RPMI7951 (cell line): ENCODE data around the gene XXYLT1. TPM values are rescaled to one million over a fixed set of nuclear protein-coding genes. Genes with fewer than 3 reads are reported as not detected.
"Not testable (repeated sequence)": the region's sequence is repeated elsewhere in the genome, so short reads cannot be mapped to it uniquely, and the experiment has no call there.

ENCODE experiments used
- DNase-seq: peaks from one replicate; pipeline ENCODE4 v3.0.0-alpha.2; 2012; ENCODE audit warnings: low read depth
- total RNA-seq: library from RNA; depleted of rRNA; stranded (reverse); fragments of >200 nt; shearing (Covaris generic); gene quantifications from 2 replicates; pipeline ENCODE4 v1.2.3, GENCODE V29; 2014

Gene XXYLT1
- total RNA-seq, 1 experiment from 2014 or later = 24.2 TPM

DNA sequence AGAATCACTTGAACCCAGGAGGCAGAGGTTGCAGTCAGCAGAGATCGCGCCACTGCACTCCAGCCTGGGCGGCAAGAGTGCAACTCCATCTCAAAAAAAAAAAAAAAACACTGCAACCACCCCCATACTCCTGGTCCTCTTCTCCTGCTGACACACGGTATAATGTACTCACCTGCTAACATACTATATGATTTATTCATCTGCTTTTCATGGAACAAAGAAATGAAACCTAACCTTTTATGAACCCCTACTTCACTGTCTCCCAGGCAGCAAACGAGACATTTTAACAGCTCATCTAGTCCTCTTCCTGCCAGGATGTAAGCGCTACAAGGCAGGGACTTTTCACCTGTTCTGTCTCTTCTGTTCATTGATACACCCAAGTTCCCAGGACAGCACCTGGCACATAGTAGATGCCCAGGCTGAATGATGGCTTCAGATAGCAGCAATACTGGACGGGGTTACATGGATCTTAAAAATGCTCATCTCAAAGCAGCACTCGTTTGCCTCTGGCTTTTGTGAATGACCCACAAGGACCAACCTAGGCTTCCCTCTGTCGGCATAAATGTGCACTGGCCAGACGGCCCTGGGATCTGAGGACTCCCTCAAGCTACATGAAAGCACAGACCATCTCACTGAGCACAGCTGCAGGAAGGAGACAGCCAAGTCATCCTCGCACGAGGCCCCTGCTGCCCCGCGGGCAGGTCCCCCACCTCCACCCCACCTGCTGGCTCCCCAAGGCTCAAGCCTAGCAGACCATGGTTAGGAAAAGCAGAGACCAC, 20.3 kb downstream of the XXYLT1 start:
- DNase-seq = no peak

DNA sequence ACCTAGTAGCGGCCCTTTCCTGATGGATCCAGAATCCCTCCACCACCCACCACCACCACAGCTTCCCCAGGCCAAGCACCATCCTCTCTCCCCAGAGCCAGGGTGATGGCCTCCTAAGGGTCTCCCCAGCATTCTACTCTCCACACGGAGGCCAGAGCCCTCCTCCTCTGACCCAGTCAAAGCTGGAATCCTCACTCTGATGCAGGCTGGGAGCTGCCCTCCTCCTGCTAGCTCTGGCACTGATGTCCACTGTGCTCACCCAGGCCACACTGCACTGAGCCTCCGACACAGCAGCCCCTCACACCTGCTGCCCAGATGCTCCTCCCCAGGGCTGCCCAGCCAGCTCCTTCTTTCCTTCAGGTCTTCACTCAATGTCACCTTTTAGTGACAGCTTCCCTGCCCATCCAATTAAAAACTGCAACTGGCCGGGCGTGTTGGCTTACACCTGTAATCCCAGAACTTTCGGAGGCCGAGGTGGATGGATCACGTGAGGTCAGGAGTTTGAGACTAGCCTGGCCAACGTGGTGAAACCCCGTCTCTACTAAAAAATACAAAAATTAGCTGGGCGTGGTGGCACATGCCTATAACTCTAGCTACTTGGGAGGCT, 21.0 kb downstream of the XXYLT1 start:
- no peak for DNase-seq

DNA sequence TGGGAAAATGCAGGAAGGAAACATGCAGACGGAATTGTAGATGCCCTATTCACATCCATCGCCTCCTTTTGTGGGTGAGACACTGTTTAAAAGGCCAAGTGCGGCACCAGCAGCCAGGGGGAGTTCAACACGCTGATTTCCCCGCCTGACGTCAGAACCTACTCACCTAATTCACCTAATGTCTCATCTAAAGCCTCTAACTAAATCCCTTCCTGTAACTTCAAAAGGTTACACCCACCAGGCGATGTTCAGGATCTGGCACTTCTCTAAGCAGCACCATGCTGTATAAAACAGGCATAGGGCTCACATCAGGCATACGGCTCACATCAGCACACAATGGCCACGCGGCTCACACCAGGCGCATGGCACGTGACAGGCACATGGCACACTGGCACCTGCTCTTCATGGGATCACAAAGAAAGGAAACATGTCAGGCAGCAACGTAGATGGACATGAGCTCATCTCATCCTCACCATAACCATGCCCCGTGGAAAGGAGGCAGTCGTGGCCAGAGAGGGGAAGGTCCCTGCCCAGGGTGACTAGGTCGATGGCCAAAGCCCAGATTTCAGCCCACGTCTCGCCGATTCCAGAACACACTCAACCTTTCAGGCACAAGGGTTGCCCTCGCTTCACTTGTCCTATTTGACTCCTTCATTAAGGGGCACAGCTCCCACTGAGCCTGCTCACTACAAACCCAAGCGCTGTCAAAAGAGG, 21.7 kb downstream of the XXYLT1 start:
- DNase-seq = no peak

DNA sequence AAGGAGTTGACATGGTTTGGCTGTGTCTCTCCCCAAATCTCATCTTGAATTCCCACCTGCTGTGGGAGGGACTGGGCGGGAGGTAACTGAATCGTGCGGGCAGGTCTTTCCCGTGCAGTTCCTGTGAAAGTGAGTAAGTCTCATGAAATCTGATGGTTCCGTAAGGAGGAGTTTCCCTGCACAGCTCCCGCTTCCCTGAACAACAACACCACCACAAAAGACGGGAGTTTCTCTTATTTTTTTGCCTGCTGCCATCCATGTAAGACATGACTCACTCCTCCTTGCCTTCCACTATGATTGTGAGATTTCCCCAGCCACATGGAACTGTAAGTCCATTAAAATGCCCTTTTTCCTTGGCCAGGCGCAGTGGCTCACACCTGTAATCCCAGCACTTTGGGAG, 22.7 kb downstream of the XXYLT1 start:
- DNase-seq = no peak

DNA sequence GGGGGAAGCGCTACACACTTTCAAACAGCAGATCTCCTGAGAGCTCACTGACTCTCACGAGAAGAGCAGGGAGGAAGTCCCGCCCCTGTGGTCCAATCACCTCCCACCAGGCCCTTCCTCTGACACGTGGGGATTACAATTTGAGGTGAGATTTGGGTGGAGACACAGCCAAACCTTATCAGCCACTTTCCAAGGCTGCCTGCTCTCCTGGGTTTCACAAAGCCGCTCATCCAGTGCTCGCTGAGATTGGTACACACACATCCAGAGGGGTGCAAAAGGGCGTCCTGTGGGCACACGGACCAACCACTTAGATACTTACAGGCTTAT, 23.1 kb downstream of the XXYLT1 start:
- no peak for DNase-seq

DNA sequence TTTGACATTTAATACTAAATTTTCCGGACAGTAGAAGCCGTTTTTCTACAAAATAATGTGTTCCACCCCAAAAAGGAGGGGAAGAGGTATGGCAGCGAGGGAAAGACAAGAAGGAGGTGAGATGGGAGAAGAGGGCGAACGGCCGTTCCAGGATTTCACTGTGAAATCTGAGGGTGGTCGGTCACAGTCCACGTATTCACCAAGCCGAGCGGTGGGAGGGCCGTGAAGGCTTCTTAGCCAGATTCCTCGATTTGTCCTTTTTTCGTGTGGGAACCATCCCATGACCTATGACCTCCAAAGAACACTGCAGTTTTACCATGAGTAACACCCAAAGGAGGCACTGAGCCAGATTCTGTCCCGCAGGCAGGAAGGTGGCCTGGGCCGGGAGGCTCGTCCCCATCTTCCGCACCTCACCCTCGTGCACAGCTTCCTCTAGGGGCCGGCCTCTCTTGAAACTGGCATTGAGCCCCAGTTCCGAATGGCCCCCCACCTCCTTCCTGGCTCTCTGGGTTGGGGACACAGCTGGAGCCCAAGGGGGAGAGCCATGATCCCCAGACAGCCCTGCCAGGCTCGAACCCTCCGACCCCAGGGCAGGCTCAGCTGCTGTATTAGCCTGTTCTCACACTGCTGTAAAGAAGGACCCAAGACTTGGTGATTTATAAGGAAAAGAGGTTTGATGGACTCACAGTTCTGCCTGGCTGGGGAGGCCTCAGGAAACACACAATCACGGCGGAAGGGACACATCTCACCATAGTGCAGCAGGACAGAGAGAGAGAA, 23.7 kb downstream of the XXYLT1 start:
- no peak for DNase-seq

DNA sequence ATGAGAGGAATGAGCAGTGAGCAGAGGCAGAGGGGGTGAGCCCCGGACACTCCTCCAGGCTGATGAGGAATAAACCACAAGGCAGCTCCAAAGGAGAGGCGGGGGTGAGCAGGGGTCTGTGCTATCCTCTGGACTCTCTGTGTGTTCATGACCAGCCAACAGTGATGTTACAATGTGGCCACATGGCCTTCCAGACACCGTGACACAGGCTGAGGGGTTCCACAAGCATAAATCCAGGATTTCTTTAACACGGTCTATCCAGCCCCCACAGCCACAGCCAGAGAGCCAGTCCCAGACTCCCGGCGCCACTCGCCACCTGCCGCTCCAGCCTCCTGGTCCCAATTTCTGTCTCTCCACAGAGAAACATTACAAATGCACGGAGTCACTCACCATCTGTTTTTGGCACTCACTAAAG, 24.4 kb downstream of the XXYLT1 start:
- no peak for DNase-seq

DNA sequence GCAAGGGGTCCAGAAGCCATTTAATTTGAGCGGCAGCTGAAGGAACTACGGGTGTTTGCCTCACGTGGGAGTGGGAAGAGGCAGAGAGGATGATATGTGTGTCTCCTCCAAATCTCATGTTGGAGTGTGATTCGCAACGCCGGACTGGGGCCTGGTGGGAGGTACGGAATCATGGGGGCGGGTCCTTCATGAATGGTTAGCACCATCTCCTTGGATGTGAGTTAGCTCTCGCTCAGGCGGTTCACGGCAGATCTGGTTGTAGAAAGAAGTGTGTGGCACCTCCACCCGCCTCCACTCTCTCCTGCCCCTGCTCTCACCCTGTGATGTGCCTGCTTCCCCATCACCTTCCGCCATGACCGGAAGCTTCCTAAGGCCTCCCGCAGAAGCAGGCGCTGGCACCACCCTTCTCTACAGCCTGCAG, 25.4 kb downstream of the XXYLT1 start:
- DNase-seq = no peak

DNA sequence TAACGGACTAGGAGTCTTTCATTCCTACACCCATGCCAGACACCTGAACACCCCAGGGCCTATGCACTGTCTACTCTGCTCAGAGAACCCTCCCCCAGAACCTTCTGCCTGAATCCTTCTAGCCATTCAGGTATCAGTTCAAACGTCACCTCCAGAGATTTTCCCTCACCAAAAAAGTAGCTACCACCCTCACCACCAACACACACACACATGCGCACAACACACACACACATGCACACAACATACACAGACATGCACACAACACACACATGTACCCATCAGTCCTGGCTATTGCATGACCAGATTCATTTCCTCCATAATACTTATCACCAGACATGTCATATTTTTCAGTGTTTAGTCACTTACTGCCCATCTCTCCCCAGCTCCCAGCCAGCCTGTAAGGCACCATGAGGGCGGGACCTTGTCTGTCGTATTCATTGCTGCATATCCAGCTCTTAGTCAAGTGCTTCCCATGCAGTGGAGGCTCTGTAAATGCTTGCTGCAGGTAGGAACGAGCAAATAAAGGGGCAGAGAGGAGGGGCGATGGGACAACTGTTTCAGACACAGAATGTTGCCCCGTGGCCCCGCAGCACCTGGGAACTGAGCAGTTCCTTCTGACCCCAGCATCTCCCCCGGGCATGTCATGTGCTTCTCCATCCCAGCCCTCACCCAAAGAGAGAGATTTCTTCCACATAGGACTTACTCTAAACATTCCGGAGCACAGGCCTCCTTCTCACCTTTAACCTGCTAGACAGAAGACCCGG, 29.2 kb downstream of the XXYLT1 start:
- no peak for DNase-seq

DNA sequence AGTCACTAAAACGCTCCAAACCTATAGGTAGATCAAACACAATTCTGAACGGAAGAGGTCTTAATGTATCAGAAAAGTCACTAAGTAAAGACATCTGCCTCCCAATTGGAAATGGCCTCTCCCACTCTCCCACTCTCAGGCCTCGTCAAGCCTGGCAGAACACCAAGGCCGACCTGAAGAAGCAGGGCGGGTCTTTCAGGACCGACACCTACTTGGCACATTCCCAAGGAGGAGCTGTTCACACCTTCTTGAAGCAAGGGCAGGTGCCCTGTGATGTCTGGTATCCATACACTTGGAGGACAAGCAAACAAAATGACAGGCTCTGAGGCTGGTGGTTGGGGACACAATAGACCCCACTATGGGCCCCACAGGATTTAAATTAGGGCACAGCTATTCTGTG, 30.0 kb downstream of the XXYLT1 start:
- DNase-seq = no peak

DNA sequence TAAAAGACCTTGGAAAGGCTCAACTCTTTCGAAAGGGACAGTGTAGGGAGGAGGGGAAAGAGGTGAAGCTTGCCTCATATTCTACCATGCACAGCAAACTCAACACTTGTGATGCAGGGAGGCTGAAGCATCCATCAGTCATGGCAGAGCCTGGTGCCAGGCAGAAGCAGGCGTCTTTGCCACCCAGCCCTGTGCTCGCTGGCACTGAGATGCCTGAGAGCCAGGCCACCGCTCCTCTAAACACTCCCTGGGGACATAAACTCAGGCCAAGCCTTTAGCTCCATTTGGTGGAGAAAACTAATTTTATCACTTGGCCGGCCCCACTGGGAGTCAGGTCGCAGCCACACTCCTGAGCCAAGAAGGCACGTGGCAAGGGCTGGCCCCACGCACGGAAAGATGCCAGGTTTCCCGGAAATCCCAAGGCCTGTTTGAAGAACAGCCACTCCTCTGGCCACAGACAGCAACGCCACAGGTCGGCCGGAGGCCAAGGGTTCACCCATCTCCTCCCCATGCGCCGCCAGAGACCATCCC, 30.7 kb downstream of the XXYLT1 start:
- no peak for DNase-seq

DNA sequence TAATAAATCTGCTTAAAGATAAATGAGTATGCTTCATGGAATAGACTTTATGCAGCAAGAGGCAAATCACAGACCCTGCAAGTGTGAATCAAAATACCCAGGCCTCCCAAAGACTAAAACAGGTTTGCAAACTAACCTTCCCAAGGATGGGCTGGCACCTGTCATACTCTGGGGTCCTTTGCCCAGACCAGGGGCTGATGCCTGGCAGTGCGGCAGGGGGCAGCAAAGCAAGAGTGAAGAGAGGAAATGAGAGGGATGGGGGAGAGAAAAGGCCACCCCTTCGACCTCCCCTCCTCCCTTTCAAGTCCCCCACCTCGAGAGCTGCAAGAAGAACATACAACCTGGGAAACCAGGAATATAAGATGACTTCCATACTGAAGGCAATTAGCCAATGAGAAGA, 31.8 kb downstream of the XXYLT1 start:
- DNase-seq = no peak

DNA sequence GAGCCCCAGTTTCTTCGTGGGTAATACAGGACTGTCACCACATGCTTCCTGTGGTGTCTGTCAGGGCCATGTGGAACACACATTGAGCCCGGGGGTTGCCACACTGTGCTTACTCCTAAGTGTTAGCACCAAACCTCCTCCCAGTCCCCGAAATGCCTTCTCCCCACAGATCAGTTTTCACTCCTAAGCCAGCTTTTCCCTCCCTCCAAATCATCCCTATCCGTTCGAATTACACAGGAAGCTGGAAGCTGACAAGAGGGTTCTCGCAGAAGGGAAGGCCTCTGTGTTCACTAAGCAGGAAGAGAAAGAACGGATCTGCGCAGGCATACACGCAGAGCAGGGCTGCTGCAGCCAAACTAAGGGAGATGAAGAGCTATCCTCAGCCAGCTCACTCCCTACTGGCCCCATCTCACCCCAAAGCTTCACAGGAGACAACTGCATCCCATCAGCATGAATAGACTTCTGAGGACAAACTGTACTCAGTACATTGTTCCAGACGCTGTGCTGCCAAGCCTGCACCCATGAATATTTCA, 32.3 kb downstream of the XXYLT1 start:
- DNase-seq = no peak

DNA sequence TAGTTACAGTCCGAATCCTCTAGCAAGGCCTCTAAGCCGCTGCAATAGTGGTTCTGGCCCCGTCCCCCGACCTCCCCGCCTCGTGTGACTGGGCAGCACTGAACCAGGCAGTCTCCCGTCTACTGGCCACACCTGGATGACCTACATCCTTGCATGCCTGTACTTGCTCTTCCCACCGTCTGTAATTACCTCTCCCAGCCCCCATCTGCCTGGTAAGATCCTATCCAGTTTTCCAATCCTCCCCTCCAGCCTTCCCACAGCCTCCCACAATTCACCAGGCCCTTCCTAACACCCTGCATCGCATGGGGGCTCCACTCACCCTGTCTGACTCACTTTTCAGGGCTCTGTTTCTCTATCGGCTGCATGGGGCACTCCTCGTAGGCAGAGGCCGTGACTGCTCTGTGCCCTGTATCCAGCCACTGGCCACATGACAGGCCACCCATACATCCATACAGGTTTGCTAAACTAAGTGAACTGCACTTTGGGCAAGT, 32.8 kb downstream of the XXYLT1 start:
- no peak for DNase-seq

DNA sequence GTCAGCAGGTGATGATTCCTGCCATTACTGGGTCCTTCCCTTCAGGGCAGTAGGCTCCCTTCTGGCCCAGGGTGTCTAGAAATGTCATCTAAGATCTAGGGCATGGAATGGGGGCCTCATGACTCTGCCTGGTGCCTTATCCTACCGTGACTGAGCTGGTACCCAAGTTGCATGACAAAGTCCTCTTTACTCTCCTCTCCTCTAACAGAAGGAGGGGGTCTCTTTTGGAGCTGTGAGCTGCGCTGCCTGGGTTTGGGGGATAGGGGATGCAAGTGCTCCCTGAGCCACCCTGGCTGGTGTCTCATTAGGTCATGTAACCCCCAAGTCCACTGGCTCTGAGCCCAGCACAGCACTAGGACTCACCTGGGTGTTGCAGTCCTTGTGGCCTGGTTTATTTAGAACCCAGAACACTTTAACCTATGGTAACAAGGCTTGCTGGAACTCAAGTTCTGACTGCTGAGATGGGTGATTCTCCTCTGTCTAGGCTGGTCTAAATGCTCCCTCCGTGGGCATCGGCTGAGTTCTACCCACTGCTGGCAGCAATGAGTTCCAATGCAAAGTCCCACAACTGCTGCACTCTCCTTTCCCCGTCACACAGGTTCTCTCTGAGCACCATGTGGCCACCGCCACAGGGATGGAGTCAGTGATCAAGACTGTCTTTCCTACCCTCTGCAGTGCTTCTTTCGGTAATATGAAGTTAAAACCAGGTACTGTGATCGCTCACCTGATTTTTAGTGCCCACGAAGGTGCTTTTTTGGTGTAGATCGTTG, 34.0 kb downstream of the XXYLT1 start:
- DNase-seq = no peak

DNA sequence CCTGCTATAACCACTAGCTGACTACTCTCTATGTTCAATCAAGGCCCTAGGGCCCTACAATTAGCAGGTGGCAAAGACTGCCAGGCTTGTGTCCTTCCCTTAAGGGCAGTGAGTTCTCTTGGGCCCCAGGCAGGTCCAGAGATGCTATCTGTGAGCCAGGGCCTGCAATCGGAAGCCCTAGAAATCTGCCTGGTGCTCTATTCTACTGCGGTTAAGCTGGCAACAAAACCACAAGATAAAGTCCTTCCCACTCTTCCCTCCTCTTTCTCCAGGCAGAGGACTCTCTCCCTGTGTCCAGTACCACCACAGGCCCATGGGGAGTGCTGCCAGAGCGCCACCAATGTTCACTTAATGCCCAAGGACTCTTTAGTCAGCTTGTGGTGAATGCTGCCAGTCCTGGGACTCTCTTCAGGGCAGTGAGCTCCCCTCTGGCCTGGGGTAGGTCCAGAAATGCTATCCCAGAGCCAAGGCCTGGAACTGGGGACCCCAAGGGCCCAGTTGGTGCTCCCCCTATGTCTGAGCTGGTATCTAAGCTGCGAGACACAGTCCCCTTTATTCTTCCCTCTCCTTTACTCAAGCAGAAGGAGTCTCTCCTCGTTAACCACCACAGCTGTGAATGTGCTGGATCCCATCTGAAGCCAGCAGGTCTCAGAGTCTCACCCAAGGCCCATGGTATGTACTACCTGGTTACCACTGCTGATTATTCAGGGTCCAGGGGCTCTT, 34.7 kb downstream of the XXYLT1 start:
- DNase-seq = no peak

DNA sequence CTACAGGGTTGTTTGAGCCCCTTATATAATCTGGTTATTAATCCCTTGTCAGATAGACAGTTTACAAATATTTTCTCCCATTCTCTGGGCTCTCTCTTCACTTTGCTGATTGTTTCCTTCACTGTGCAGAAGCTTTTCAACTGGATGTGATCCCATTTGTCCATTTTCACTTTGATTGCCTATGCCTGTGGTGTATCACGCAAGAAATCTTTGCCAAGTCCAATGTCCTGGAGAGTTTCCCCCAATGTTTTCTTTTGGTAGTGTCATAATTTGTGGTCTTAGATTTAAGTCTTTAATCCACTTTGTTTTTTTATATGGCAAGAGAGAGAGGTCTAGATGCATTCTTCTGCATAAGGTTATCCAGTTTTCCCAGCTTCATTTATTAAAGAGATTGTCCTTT, 40.7 kb downstream of the XXYLT1 start:
- DNase-seq = no peak

DNA sequence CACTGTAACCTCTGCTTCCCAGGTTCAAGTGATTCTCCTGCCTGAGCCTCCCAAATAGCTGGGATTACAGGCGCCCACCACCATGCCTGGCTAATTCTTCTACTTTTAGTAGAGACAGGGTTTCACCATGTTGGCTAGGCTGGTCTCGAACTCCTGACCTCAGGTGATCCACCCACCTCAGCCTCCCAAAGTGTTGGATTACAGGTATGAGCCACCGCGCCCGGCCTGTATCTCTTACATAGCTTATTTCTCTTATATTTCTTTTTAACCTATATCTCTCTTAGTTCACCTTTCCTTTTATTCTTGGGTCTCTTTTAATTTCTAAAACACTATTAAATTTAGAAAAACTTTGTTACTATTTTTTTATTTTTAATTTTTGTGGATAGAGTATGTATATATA, 42.1 kb downstream of the XXYLT1 start:
- not testable (repeated sequence) for DNase-seq

DNA sequence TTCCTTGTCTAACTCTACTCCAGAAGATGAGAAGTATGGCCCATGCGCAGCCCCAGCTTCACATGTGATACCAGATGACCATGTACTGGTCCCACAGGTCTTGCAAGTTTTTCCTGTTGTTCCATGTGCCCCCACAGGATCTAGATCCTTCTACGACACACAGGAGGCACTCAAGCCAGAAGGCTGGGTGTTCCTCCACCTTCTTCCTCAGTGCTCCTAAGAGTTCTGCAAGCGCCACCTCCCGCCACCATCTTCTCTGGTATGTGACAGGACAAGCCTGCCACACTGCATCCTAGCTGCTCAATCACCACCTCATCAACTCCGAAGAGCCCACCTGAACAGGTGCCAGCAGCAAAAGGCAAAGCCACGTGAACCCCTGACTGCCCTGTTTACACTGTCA, 43.1 kb downstream of the XXYLT1 start:
- DNase-seq = no peak
